ENCODE results near the gene COX4I1.

- no peak for TF ChIP-seq CTCF (IDR thresholded peaks at IDR 0.05)
- no peak for TF ChIP-seq SIN3A (IDR thresholded peaks at IDR 0.05; ENCODE audit: borderline replicate concordance, insufficient read depth, low read depth, low read length)
- TF ChIP-seq REST (IDR thresholded peaks at IDR 0.05; ENCODE audit: insufficient read depth in 1 of 2, low read depth in 2 of 2, low read length in 1 of 2), result no peak
- no peak for TF ChIP-seq POLR2AphosphoS5 (IDR thresholded peaks at IDR 0.05; ENCODE audit: low read depth, low read length)
Measured at GRCh38 chr16:85819771-85820170, 20.3 kb downstream of the COX4I1 start.
